Tibial artery (tissue), 4 donors: Measurements from ENCODE around the gene PPARG.
A peak's percentile ranks its signal among the peaks of the same experiment; 100 is the strongest.
"Not testable (repeated sequence)": the region's sequence is repeated elsewhere in the genome, so short reads cannot be mapped to it uniquely, and the experiment has no call there.

Experiments
- DNase-seq, 2 donors: peaks; one replicate each; pipeline ENCODE4 v3.0.0-alpha.2; 2019
- H3K27ac ChIP-seq, 2 donors: fragments of 200-600 bp; sonication (generic) in 1 of 2; 1 replicate in 1 of 2; 2 replicates in 1 of 2; pipeline ENCODE4 v1.5.1; 2018 to 2019; ENCODE audit warnings: mild to moderate bottlenecking in 1 of 2
- H3K27me3 ChIP-seq, 2 donors: fragments of 200-600 bp; sonication (generic) in 1 of 2; one replicate each; pipeline versions ENCODE4 v1.5.1 to v1.6.0; 2016 to 2019
- H3K36me3 ChIP-seq, 3 donors: fragments of 200-600 bp; sonication (generic) in 2 of 3; one replicate each; pipeline ENCODE4 v1.5.1; 2016 to 2019; ENCODE audit warnings: mild to moderate bottlenecking in 2 of 3
- H3K4me1 ChIP-seq, 4 donors: fragments of 200-600 bp; sonication (generic) in 2 of 4; 1 replicate in 3 of 4; 2 replicates in 1 of 4; pipeline ENCODE4 v1.5.1; 2016 to 2019
- H3K4me3 ChIP-seq, 2 donors: fragments of 200-600 bp; sonication (generic) in 1 of 2; 1 replicate in 1 of 2; 2 replicates in 1 of 2; pipeline ENCODE4 v1.5.1; 2018 to 2019; ENCODE audit warnings: mild to moderate bottlenecking in 2 of 2
- H3K9me3 ChIP-seq, 3 donors: fragments of 200-600 bp; sonication (generic) in 1 of 3; one replicate each; pipeline ENCODE4 v1.5.1; 2016 to 2019
- intact Hi-C: fragments of 100-400 bp; cut with DNase I; formaldehyde crosslinking; loops from one replicate; pipeline ENCODE4 v1.15.0; 2023; ENCODE audit warnings: low total_unique reads
- TF ChIP-seq, protein P1 (sequence below), 2 experiments: fragments of 200-600 bp in 1 of 2; fragments of 450-650 bp in 1 of 2; IDR thresholded peaks; one replicate each; pipeline ENCODE4 v1.5.1; 2017 to 2019; ENCODE audit warnings: antibody characterized with exemption in 2 of 2, mild to moderate bottlenecking in 1 of 2, moderate library complexity in 1 of 2

PPARG gene

DNA sequence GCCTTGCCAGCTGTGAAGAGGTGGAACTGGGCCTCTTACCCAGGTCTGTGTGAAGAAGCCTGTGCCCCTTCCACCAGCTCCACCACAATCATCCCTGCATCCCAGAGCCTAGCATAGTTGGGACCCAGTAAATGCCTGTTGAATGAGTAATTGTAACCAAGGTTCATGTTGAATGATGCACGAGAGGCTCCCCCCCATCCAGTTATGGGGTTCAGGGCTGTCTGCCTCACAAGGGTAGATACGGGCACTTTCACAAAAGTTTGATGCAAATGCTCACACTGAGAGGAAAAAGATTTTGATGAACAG lies 165.9 kb downstream of the PPARG start:
- Histone ChIP-seq H3K4me3 (no peak overlapping the region), H3K4me1 (no peaks in the 10 kb centered on the region), H3K36me3 (no peaks in the 10 kb centered on the region), H3K27ac (no peak overlapping the region), H3K27me3 (no peaks in the 10 kb centered on the region), H3K9me3 (peaks cover 0 to 5% (median 0%) of the 10 kb centered on the region in 3 donors)
- TF ChIP-seq, protein P1, sequence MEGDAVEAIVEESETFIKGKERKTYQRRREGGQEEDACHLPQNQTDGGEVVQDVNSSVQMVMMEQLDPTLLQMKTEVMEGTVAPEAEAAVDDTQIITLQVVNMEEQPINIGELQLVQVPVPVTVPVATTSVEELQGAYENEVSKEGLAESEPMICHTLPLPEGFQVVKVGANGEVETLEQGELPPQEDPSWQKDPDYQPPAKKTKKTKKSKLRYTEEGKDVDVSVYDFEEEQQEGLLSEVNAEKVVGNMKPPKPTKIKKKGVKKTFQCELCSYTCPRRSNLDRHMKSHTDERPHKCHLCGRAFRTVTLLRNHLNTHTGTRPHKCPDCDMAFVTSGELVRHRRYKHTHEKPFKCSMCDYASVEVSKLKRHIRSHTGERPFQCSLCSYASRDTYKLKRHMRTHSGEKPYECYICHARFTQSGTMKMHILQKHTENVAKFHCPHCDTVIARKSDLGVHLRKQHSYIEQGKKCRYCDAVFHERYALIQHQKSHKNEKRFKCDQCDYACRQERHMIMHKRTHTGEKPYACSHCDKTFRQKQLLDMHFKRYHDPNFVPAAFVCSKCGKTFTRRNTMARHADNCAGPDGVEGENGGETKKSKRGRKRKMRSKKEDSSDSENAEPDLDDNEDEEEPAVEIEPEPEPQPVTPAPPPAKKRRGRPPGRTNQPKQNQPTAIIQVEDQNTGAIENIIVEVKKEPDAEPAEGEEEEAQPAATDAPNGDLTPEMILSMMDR (IDR thresholded peaks at IDR 0.05) = no peak
- DNase-seq = no peak
- intact Hi-C loops = no loop called here

GRCh38 chr3:12455740-12456139 lies 166.9 kb downstream of the PPARG start:
- TF ChIP-seq, protein P1 (IDR thresholded peaks at IDR 0.05) = no peak
- peak in 1 of 2 donors; percentile 38 for DNase-seq
- Histone ChIP-seq H3K27me3 (no peaks in the 10 kb centered on the region), H3K27ac (no peak overlapping the region), H3K4me3 (no peak overlapping the region), H3K9me3 (peaks cover 0 to 5% (median 0%) of the 10 kb centered on the region in 3 donors), H3K36me3 (no peaks in the 10 kb centered on the region), H3K4me1 (no peaks in the 10 kb centered on the region)
- intact Hi-C loops = no loop called here

GRCh38 chr3:12456441-12456840 lies 167.6 kb downstream of the PPARG start:
- TF ChIP-seq, protein P1 (IDR thresholded peaks at IDR 0.05) = no peak
- H3K9me3 ChIP-seq = peaks cover 0 to 1% (median 0%) of the 10 kb centered on the region in 3 donors
- intact Hi-C loops = no loop called here
- no peaks in the 10 kb centered on the region for H3K36me3 ChIP-seq
- no peak overlapping the region for H3K27ac ChIP-seq
- no peak overlapping the region for H3K4me3 ChIP-seq
- H3K4me1 ChIP-seq = no peaks in the 10 kb centered on the region
- DNase-seq = no peak
- no peaks in the 10 kb centered on the region for H3K27me3 ChIP-seq

DNA sequence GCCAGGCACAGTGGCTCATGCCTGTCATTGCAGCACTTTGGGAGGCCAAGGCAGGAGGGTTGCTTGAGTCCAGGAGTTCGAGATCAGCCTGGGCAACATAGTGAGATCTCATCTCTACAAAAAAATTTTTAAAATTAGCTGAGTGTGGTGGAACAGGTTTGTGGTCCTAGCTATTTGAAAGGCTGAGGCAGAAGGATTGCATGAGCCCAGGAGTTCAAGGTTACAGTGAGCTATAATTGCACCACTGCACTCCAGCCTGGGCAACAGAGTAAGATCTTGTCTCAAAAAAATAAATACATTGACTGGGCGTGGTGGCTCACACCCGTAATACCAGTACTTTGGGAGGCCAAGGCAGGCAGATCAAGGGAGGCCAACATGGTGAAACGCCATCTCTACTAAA lies 168.5 kb downstream of the PPARG start:
- H3K9me3 ChIP-seq, H3K27me3 ChIP-seq, DNase-seq, H3K27ac ChIP-seq, H3K4me3 ChIP-seq, H3K4me1 ChIP-seq, H3K36me3 ChIP-seq, intact Hi-C loops: not testable (repeated sequence)

DNA sequence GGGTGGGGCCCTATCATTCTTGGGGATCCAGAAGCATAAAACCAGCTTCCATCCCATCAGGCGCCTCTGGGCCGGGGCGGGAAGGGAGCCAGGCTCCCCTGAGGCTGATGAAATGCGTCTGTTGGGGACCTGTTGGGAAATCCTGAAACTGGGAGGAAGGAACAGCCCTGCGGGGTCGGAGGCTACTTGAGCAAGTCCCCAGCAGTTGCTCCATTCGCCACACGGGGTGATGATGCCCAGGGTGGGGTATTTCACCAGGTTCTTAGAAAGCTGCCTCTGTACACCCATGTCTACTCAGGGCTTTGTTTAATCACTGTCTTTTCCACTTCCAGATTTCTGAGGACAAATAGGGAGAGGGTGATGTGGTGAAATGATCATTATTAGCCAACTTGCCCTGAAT lies 170.0 kb downstream of the PPARG start:
- DNase-seq = no peak
- intact Hi-C loops = no loop called here

DNA sequence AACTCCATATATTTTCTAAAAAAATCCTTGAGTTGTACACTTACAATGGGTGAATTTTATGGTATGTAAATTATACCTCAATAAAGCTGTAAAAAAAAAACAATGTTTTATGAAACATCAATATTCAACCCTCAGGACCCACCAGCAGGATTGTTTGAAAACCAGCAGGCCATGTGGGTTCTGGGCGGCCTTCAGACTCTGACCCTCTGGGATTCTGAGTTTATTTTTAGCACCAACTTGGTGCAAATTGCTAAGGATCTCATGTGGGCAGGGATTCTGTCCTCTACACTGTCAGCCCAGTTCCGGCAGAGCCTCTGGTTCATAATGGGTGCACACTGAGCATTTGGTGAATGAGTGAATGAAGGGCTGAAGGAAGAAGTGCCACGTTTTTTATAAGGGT lies 171.3 kb downstream of the PPARG start:
- Histone ChIP-seq H3K9me3 (no peaks in the 10 kb centered on the region), H3K27me3 (no peaks in the 10 kb centered on the region), H3K36me3 (no peaks in the 10 kb centered on the region), H3K4me1 (no peaks in the 10 kb centered on the region), H3K27ac (no peak overlapping the region), H3K4me3 (no peak overlapping the region)
- DNase-seq = no peak
- TF ChIP-seq, protein P1 (IDR thresholded peaks at IDR 0.05) = no peak
- intact Hi-C loops = no loop called here

More for the DNA sequence above, 170.0 kb downstream of the PPARG start:
- no peak overlapping the region for H3K4me3 ChIP-seq
- TF ChIP-seq, protein P1 (IDR thresholded peaks at IDR 0.05) = no peak
- no peaks in the 10 kb centered on the region for H3K36me3 ChIP-seq
- H3K27me3 ChIP-seq = no peaks in the 10 kb centered on the region
- no peaks in the 10 kb centered on the region for H3K4me1 ChIP-seq
- no peak overlapping the region for H3K27ac ChIP-seq
- no peaks in the 10 kb centered on the region for H3K9me3 ChIP-seq
